ENCODE results near the gene EXPH5.

- TF ChIP-seq EZH2phosphoT487 (IDR thresholded peaks at IDR 0.05; ENCODE audit: borderline replicate concordance) (no peak), ZBTB33 (IDR thresholded peaks at IDR 0.05; ENCODE audit: extremely low read depth, insufficient replicate concordance, low read length) (no peak)
Observed at GRCh38 chr11:108589136-108589535, 4.4 kb downstream of the EXPH5 start.

All from HCT116 (cell line).